ENCODE data around the gene ARF3. TPM values are rescaled to one million over a fixed set of nuclear protein-coding genes. Genes with fewer than 3 reads are reported as not detected.

Gene ARF3
- total and polyA plus RNA-seq, 2 of the 13 experiments (the other 11 are each of a cell fraction or from before 2014, with no cell fraction given), result 53.8 to 57.9 TPM

DNA sequence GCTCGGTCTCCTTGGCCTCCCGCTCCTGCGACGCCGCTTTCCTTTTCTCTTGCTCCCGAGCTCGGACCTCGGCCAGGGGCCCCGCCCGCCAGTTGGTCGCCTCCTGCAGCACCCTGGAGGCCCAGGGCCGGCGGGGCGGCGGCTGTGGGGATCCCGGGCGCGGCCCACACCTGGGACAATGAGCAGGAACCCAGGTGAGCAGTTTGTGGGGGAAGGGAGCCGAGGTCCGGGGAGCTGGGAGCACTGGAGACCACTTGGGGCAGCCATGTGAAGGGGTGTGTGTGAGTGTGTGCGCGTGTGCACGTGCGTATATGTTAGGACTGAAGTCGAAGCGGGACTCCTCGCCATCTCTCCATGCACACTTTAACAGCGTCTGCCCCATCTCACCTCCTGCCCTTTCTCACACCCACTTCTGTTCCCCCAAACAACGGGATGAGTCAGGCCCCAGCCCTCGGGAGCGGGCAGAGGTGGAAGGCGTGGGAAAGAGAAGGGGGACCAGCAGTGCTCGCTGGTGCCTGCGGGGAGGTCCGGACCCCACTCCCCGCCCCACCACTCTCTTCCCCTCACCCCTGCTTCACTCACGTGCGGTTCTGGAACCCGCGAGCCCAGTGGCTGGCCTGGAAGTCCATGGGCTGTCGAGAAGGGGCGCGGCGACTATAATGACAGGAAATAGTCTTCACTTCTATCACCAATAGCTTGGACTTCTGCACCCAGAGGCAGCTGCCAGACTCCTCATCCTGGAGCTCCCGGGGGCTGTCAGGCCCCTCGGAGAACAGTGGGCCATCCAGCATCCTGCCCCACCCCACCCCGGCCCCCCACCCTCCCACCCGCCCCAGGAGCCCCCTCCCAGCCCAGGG lies 41.4 kb upstream of the ARF3 start (continued):
- TF ChIP-seq ZNF670 (CRISPR knock-in tag; IDR thresholded peaks at IDR 0.05; ENCODE audit: borderline replicate concordance), result no peak
- TF ChIP-seq, protein P1, sequence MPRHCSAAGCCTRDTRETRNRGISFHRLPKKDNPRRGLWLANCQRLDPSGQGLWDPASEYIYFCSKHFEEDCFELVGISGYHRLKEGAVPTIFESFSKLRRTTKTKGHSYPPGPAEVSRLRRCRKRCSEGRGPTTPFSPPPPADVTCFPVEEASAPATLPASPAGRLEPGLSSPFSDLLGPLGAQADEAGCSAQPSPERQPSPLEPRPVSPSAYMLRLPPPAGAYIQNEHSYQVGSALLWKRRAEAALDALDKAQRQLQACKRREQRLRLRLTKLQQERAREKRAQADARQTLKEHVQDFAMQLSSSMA (CRISPR knock-in tag; IDR thresholded peaks at IDR 0.05), result peak; percentile 69; the same call in 1 of the 2 replicates
- TF ChIP-seq, protein P2, sequence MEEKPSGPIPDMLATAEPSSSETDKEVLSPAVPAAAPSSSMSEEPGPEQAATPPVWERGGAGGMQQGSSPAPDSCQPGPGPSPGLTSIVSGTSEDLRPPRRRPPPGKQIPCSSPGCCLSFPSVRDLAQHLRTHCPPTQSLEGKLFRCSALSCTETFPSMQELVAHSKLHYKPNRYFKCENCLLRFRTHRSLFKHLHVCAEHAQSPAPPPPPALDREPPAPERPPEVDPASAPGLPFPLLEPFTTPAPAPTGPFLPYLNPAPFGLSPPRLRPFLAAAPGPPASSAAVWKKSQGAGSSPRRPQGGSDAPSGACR (CRISPR knock-in tag; IDR thresholded peaks at IDR 0.05), result no peak
- no peak for TF ChIP-seq ZNF383 (CRISPR knock-in tag; IDR thresholded peaks at IDR 0.05; ENCODE audit: borderline replicate concordance)
- TF ChIP-seq SUZ12 (IDR thresholded peaks at IDR 0.05; ENCODE audit: low read depth, low read length), result no peak
- no peak for TF ChIP-seq ZSCAN30 (CRISPR knock-in tag; IDR thresholded peaks at IDR 0.05)
- no peak for TF ChIP-seq POLR2AphosphoS5 (IDR thresholded peaks at IDR 0.05; ENCODE audit: low read depth, low read length)

DNA sequence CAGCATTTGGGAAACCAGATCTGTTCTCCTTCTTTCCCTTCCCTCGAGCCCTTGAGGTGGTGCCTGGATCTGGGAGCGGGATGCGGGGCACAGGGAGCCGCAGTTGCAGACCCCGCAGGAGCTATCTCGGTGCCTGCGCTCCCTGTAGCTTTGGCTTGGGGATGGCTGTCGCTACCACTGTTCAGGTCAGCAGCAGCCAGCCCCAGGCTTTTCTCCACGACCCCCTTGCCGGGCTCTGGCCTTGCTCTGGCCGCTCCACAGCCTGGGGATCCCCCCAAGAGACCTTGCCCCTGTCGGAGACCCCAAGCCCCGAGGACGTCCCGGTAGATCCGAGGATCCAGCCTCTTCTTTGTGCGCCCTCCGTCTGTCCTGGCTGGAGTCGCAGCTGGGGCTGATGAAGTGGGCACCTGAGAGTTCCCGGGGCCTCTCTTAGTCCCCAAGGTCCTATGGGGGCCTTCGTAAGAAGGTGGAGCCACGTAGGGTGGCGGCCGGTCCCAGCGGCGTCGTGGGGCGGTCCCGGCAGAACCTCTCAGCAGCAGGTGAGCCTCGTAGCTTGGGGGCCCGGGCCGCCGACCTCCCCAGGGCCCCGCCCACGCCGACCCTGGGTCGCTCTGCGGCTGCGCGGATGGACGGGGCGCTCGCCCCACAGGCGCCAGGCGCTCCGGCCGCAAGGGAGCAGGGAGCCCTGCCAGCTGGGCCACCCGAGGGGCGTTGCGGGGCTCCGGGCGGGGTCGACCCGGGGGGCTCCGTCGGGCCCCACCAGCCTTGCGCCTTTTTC lies 40.6 kb upstream of the ARF3 start:
- Histone ChIP-seq H3K4me1 (ENCODE audit: insufficient read depth, low read length) (peaks cover 63% of the 10 kb centered on the region), H4K20me1 (ENCODE audit: insufficient read depth, low read length) (no peaks in the 10 kb centered on the region; the same call in 1 of the 2 replicates), H3K27me3 (ENCODE audit: control insufficient read depth in 1 of 2, insufficient read depth in 2 of 2, low read length in 2 of 2) (peaks cover 10 to 42% of the 10 kb centered on the region in 2 experiments; a peak in 4 of 5 replicates), H3K4me2 (ENCODE audit: low read depth, low read length) (peak overlapping the region; percentile 88), H2AFZ (ENCODE audit: low read length) (no peak overlapping the region), H3K79me2 (ENCODE audit: insufficient read depth, low read length) (no peaks in the 10 kb centered on the region), H3K9me3 (ENCODE audit: low read length) (no peaks in the 10 kb centered on the region), H3K36me3 (replicated peaks in 1 of 2; ENCODE audit: control insufficient read depth in 1 of 2, insufficient read depth in 2 of 2, low read length in 2 of 2) (peaks cover 6 to 10% of the 10 kb centered on the region in 2 experiments; a peak in 3 of 5 replicates), H3K4me3 (replicated peaks in 1 of 3; ENCODE audit: insufficient read depth in 1 of 3, low read depth in 2 of 3, low read length in 3 of 3) (peak overlapping the region; percentile 58 to 75 (median 66)), H3K9ac (ENCODE audit: insufficient read depth, low read depth, low read length) (peak overlapping the region; percentile 53; the same call in 1 of the 2 replicates), H3K27ac (ENCODE audit: extremely low read length, insufficient read depth, low read length) (no peak overlapping the region)
- FAIRE-seq, result no peak
- BruUV-seq (replicated peaks), result no TSS peak
- DNase-seq (ENCODE audit: low spot score), result no peak
- POLR2A ChIA-PET, result interaction anchor here (1.0 to 3.3 kb wide), 13 partner anchors 10 to 133 kb away, joined by 3 to 13 read pairs (median 5); partner anchors contain the start of genes ARF3, PRKAG1, RND1 and TUBA1B
- WGBS (ENCODE audit: low lambda C conversion rate), result 0% methylated on average over 1 of the region's 57 CpGs
- in situ Hi-C loops (cut with HindIII; ENCODE audit: extremely low pct_ligation_motif_present, low pct_unique_long_range_greater_than_20kb) (no loop called here), intact Hi-C loops (cut with micrococcal nuclease; ENCODE audit: unreplicated experiment) (loop anchor here (5.0 kb wide), 1 partner anchor 569 kb away; the partner anchor contains the start of gene MCRS1)
- peak; percentile 72 for ATAC-seq
- CTCF ChIA-PET (ENCODE audit: low intra/inter-chr PET ratio, low total read pairs), result interaction anchor here (0.9 to 3.7 kb wide), 5 partner anchors 10 to 45 kb away, joined by 3 to 15 read pairs (median 3); partner anchors contain the start of gene PRKAG1
- TF ChIP-seq ZNF562 (CRISPR knock-in tag; IDR thresholded peaks at IDR 0.05; ENCODE audit: borderline replicate concordance), result no peak
- no peak for TF ChIP-seq FIP1L1 (IDR thresholded peaks at IDR 0.05; ENCODE audit: borderline replicate concordance, insufficient read depth, low read depth, low read length)
- TF ChIP-seq DPF2 (CRISPR knock-in tag; IDR thresholded peaks at IDR 0.05; ENCODE audit: borderline replicate concordance, low read depth), result no peak
- TF ChIP-seq, protein P3, sequence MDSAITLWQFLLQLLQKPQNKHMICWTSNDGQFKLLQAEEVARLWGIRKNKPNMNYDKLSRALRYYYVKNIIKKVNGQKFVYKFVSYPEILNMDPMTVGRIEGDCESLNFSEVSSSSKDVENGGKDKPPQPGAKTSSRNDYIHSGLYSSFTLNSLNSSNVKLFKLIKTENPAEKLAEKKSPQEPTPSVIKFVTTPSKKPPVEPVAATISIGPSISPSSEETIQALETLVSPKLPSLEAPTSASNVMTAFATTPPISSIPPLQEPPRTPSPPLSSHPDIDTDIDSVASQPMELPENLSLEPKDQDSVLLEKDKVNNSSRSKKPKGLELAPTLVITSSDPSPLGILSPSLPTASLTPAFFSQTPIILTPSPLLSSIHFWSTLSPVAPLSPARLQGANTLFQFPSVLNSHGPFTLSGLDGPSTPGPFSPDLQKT (CRISPR knock-in tag; IDR thresholded peaks at IDR 0.05; ENCODE audit: borderline replicate concordance), result no peak
- no peak for TF ChIP-seq MLLT10 (CRISPR knock-in tag; IDR thresholded peaks at IDR 0.05)
- TF ChIP-seq ZNF251 (CRISPR knock-in tag; IDR thresholded peaks at IDR 0.05), result no peak
- no peak for TF ChIP-seq MBD4 (IDR thresholded peaks at IDR 0.05; ENCODE audit: borderline replicate concordance, low read length)
- no peak for TF ChIP-seq SOX5 (CRISPR knock-in tag; IDR thresholded peaks at IDR 0.05; ENCODE audit: borderline replicate concordance)
- TF ChIP-seq PHF20 (CRISPR knock-in tag; IDR thresholded peaks at IDR 0.05), result 0 out of 2 replicates have a peak, but pooled peaks have one; percentile 13
- no peak for TF ChIP-seq MAFF (IDR thresholded peaks at IDR 0.05; ENCODE audit: low read depth, low read length)
- TF ChIP-seq ISX (CRISPR knock-in tag; conservative IDR thresholded peaks at IDR 0.05), result no peak
- peak; percentile 26; the same call in 1 of the 2 replicates for TF ChIP-seq MEIS1 (CRISPR knock-in tag; IDR thresholded peaks at IDR 0.05; ENCODE audit: borderline replicate concordance)

Measured in HepG2 (cell line).